Osteoblast (primary cell): ENCODE measurements around the gene AP1G2. TPM values are rescaled to one million over a fixed set of nuclear protein-coding genes. Genes with fewer than 3 reads are reported as not detected.
"Not testable (repeated sequence)": the region's sequence is repeated elsewhere in the genome, so short reads cannot be mapped to it uniquely, and the experiment has no call there.

Source experiments
- DNase-seq: peaks from one replicate; pipeline ENCODE4 v3.0.0; 2011; ENCODE audit warnings: low spot score, mixed read lengths; ENCODE audit not compliant: insufficient read length; ENCODE audit errors: missing footprints
- H2AFZ ChIP-seq: 2 replicates; pipeline ENCODE4 v1.6.0; 2011; ENCODE audit warnings: mild to moderate bottlenecking, low read length
- H3K27ac ChIP-seq: 2 replicates; pipeline ENCODE4 v1.5.1; 2011; ENCODE audit warnings: mild to moderate bottlenecking, low read depth, low read length, moderate library complexity
- H3K27me3 ChIP-seq: 2 replicates; pipeline ENCODE4 v1.6.0; 2012; ENCODE audit warnings: mild to moderate bottlenecking, control low read depth, inconsistent platforms, low read length, moderate library complexity; ENCODE audit not compliant: insufficient read depth
- H3K36me3 ChIP-seq: 2 replicates; pipeline ENCODE4 v1.5.1; 2011; ENCODE audit warnings: mild to moderate bottlenecking, low read length, control low read depth, moderate library complexity; ENCODE audit not compliant: insufficient read depth
- H3K4me1 ChIP-seq: 2 replicates; pipeline ENCODE4 v1.5.1; 2011; ENCODE audit warnings: mild to moderate bottlenecking, low read length, control low read depth, moderate library complexity; ENCODE audit not compliant: insufficient read depth
- H3K4me2 ChIP-seq: 2 replicates; pipeline ENCODE4 v1.6.0; 2011; ENCODE audit warnings: mild to moderate bottlenecking, low read length; ENCODE audit not compliant: insufficient read depth
- H3K4me3 ChIP-seq: fragments of 200-600 bp; sonication (generic); 3 replicates; pipeline ENCODE4 v1.5.1; 2012; ENCODE audit warnings: mild to moderate bottlenecking, low read length, inconsistent platforms; ENCODE audit not compliant: insufficient read depth
- H3K79me2 ChIP-seq: 2 replicates; pipeline ENCODE4 v1.6.0; 2012; ENCODE audit warnings: mild to moderate bottlenecking, low read length, control low read depth, inconsistent platforms; ENCODE audit not compliant: insufficient read depth
- H3K9me3 ChIP-seq: 2 replicates; pipeline ENCODE4 v1.5.1; 2011; ENCODE audit warnings: low read depth, low read length, control low read depth
- H4K20me1 ChIP-seq: 2 replicates; pipeline ENCODE4 v1.6.0; 2012; ENCODE audit warnings: mild to moderate bottlenecking, low read length, control low read depth; ENCODE audit not compliant: insufficient read depth
- CTCF ChIP-seq: IDR thresholded peaks from 2 replicates; pipeline ENCODE4 v1.5.1; 2011; ENCODE audit warnings: mild to moderate bottlenecking, low read depth, low read length, moderate library complexity; ENCODE audit errors: extremely low read depth
- total RNA-seq: library from RNA; depleted of rRNA; stranded (reverse); fragments of >200 nt; gene quantifications from 2 replicates; pipeline ENCODE4 v1.2.3, GENCODE V29; 2012

Gene AP1G2
- total RNA-seq, 1 donor = 10.9 TPM

GRCh38 chr14:23537351-23538049, 30.1 kb downstream of the AP1G2 start:
- Histone ChIP-seq H3K27ac (no peak overlapping the region), H3K79me2 (no peaks in the 10 kb centered on the region), H3K4me3 (no peak overlapping the region), H3K4me2 (no peak overlapping the region), H3K27me3 (no peaks in the 10 kb centered on the region), H3K9me3 (no peaks in the 10 kb centered on the region), H3K4me1 (peaks cover 12% of the 10 kb centered on the region), H2AFZ (no peak overlapping the region), H3K36me3 (no peaks in the 10 kb centered on the region), H4K20me1 (no peaks in the 10 kb centered on the region)
- TF ChIP-seq CTCF = no peak
- DNase-seq = peak; percentile 66

GRCh38 chr14:23536906-23537305, 30.7 kb downstream of the AP1G2 start:
- H4K20me1 ChIP-seq, H3K27me3 ChIP-seq, DNase-seq: not testable (repeated sequence)

GRCh38 chr14:23536494-23536893, 31.1 kb downstream of the AP1G2 start:
- no peaks in the 10 kb centered on the region for H4K20me1 ChIP-seq
- no peak overlapping the region for H3K4me3 ChIP-seq
- no peaks in the 10 kb centered on the region for H3K36me3 ChIP-seq
- H3K79me2 ChIP-seq = no peaks in the 10 kb centered on the region
- no peak overlapping the region for H3K4me2 ChIP-seq
- no peaks in the 10 kb centered on the region for H3K27me3 ChIP-seq
- no peak overlapping the region for H2AFZ ChIP-seq
- TF ChIP-seq CTCF = no peak
- H3K9me3 ChIP-seq = no peaks in the 10 kb centered on the region
- no peak overlapping the region for H3K27ac ChIP-seq
- H3K4me1 ChIP-seq = peaks cover 12% of the 10 kb centered on the region
- DNase-seq = no peak

More at GRCh38 chr14:23536906-23537305, 30.7 kb downstream of the AP1G2 start:
- H2AFZ ChIP-seq, H3K9me3 ChIP-seq, H3K4me2 ChIP-seq, H3K79me2 ChIP-seq, H3K4me3 ChIP-seq, H3K27ac ChIP-seq, H3K36me3 ChIP-seq: not testable (repeated sequence)
- H3K4me1 ChIP-seq = peaks cover 12% of the 10 kb centered on the region

GRCh38 chr14:23535943-23536342, 31.6 kb downstream of the AP1G2 start:
- TF ChIP-seq CTCF = no peak
- no peaks in the 10 kb centered on the region for H4K20me1 ChIP-seq
- H3K36me3 ChIP-seq = no peaks in the 10 kb centered on the region
- no peaks in the 10 kb centered on the region for H3K9me3 ChIP-seq
- no peak overlapping the region for H3K27ac ChIP-seq
- H3K4me2 ChIP-seq = no peak overlapping the region
- no peak overlapping the region for H2AFZ ChIP-seq
- peak; percentile 38 for DNase-seq
- no peaks in the 10 kb centered on the region for H3K79me2 ChIP-seq
- no peak overlapping the region for H3K4me3 ChIP-seq
- peaks cover 12% of the 10 kb centered on the region for H3K4me1 ChIP-seq
- H3K27me3 ChIP-seq = no peaks in the 10 kb centered on the region
